NK-92 (cell line): ENCODE measurements around the gene UNK.
"Not testable (repeated sequence)": the region's sequence is repeated elsewhere in the genome, so short reads cannot be mapped to it uniquely, and the experiment has no call there.

Source experiments
- DNase-seq: peaks from one replicate; lab custom pipeline; 2025; ENCODE audit not compliant: unreplicated experiment; lab: John Stamatoyannopoulos, UW

Gene UNK

DNA sequence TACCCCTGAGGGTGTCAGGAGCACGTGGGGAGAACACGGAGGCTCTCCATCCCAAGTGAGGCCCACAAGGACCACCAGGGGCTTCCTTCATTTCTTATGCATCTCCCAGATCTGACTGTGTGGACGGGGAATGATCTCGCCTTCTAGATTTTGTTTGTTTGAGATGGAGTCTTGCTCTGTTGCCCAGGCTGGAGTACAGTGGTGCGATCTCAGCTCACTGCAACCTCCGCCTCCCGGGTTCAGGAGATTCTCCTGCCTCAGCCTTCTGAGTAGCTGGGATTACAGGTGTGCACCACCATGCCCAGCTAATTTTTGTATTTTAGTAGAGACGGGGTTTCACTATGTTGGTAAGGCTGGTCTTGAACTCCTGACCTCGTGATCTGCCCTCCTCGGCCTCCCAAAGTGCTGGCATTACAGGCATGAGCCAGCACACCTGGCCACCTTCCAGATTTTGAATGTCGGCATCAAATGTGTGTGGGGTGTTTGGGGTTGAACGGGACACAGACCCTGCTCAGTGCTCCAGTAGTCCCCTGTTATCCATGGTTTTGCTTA, 84.2 kb downstream of the UNK start:
- DNase-seq, result not testable (repeated sequence)

DNA sequence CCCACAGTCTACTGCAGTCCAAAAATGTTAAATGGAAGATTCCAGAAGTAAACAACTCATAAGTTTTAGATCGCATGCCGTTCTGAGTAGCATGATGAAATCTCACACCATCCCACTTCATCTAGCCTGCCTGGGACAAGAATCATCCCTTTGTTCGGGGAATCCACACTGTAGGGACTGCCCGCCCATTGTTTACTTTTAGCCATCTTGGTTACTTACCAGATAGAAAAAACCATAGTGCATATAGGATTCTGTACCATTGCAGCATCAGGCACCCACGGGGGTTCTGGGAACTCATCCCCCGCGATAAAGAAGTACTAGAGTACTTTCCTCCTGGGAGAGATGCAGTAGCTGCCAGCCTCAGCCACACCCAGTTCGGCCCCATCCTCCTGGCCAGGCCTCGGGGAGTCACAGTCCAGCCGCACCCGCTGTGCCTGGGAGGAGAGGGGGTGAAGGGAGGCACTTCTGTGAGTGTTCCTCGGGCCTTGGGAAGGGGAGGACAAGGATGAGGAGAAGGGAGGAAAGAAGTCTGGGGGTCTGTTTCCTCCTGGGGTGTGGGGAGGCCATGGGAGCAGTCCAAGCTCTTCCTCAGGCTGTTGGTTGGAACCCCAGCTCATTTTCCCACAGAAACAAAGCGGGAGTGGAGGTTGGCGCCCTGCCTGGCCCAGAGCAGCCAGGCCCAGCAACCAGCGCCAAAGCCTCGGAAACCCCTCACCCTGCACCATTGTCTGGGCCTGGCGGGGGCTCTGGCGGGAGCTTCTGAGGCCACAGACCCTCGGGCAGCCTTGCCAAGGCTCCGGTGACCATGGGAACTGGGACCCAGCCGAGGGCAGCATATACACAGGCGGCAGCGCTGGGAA, 84.9 kb downstream of the UNK start:
- no peak for DNase-seq

DNA sequence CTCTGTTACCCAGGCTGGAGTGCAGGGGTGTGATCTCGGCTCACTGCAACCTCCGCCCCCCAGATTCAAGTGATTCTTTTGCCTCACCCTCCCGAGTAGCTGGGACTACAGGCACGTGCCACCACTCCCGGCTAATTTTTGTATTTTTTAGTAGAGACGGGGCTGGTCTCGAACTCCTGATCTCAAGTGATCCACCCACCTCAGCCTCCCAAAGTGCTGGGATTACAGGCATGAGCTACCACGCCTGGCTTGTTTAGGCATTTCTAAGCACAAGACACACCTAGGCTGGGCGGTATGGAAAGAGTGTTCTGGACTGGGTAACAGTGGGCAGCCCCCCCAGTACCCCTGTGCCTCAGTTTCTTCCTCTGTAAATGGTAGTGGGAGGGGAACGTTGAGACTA, 85.6 kb downstream of the UNK start:
- DNase-seq, result not testable (repeated sequence)

DNA sequence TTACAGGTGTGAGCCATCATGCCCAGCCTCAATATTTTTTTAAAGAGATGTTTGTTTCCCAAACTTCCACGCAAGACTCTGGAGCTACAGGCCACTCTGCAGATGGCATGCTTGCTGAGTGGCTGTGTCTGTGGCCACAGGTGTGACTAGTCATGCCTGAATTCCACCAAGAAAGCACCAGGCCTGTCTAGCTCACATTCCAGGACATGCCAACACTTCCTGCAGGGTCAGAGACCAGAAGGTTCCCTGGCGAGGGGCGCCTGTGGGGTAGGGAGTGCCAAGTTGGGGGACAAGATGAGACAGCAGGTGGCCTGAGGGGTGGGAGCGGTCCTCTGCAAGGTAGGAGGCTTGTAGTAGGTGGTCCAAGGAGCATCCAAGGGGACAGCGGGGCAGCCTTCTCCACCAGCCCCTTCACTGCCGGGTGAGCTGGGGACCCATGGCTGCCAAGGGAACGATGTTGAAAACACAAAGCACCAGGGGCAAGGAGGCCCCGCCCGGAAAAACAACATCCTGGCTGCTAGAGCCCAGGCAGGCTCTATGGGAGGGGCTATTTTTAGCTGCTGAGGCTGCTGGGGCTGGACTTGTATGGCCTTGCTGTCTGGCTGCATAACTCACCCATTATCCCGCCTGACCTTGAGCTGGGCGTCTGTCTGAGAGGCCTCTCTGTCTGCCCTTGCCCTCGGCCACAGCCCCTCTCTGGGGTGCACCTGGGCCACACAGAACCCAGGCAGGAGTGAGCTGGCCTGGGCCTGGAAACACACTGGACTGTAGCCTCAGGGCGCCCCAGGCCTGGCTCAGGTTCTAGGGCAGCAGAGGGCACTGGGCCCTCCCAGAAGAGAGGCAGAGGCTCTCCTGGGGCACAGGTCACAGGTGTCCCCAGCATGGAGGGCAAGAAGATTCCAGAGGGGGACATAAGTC, 88.1 kb downstream of the UNK start:
- DNase-seq, result no peak

DNA sequence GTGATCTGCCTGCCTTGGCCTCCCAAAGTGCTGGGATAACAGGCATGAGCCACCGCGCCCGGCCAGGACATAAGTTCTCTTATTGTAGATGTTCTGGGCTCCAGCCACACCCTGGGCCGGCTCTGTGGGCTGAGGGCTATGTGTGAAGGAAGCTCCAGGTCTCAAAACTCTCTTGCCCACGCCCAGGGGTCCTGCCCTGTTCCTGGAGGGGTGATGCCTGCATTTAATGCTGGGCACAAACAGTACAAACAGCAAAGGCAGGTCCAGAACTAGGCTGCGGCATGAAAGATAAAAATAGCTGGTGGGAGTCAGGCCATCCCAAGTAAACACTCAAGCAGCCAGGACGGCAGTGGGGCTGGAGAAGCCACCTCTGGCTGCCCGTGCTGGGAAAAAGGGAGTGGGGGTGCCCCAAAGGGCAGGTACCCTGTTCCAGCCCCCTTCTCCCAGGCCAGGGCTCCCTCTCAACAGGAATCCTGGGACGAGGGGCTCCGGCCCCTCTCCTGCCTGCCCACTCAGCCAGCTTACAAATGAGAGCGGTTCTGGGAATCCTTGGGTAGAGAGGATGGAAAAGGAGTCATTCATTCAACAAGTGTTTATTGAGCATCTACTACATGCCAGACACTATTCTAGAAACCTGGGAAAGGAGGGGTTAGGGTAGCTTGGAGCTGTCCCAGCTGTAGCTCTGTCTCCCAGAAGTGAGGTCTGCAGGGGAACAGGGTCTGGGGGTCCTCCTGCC, 89.1 kb downstream of the UNK start:
- DNase-seq, result no peak

DNA sequence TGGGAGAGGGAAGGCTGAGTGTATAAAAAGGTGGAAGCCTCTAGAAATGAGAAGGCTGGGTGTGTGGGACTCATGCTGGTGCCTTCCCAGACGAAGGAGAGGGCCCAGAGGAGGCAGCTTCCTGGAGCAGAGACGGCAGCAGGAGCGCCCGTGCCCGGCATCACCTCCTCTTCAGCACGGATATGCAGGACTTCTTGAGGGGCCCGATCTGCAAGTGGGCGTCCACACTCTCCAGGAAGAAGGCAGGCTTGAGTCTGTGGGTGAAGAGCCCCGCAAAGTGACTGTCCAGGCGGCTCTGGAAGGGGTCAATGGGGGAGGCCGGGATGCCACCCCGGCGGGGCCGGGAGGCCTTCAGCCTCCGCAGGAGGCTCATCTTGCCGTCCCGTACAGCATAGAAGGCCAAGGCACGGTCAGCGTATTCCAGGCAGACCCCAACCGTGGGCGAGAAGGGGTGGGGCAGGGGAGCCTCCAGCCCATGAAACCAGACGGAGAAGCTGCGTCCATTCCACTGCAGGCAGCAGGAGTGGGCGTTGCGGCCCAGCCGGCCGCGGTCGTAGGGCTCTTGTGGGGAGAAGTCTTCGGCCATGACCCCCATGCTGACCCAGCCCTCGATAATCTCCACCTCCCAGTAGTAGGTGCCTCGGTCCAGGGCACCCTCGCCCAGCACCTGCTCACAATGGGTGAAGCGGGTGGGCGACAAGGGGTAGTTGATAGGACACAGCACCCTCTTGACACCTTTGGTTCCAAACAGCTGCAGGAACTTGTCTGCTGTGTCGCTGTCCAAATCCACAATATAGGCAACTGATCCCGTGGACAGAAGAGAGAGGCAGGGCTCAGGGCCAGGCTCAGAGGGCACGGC, 89.9 kb downstream of the UNK start:
- no peak for DNase-seq
